Left kidney (tissue), 2 donors: ENCODE data around the gene CLRN2. TPM values are rescaled to one million over a fixed set of nuclear protein-coding genes. Genes with fewer than 3 reads are reported as not detected.
"Not testable (repeated sequence)": the region's sequence is repeated elsewhere in the genome, so short reads cannot be mapped to it uniquely, and the experiment has no call there.

Experiments
- DNase-seq: peaks from one replicate; pipeline ENCODE4 v3.0.0-alpha.2; 2013
- polyA plus RNA-seq: library from polyadenylated mRNA; unstranded; fragments of 120-200 nt; gene quantifications from one replicate; pipeline ENCODE4 v1.2.1, GENCODE V29; 2013; ENCODE audit not compliant: insufficient read length

Gene CLRN2
- polyA plus RNA-seq, 1 donor: 0.23 TPM

DNA sequence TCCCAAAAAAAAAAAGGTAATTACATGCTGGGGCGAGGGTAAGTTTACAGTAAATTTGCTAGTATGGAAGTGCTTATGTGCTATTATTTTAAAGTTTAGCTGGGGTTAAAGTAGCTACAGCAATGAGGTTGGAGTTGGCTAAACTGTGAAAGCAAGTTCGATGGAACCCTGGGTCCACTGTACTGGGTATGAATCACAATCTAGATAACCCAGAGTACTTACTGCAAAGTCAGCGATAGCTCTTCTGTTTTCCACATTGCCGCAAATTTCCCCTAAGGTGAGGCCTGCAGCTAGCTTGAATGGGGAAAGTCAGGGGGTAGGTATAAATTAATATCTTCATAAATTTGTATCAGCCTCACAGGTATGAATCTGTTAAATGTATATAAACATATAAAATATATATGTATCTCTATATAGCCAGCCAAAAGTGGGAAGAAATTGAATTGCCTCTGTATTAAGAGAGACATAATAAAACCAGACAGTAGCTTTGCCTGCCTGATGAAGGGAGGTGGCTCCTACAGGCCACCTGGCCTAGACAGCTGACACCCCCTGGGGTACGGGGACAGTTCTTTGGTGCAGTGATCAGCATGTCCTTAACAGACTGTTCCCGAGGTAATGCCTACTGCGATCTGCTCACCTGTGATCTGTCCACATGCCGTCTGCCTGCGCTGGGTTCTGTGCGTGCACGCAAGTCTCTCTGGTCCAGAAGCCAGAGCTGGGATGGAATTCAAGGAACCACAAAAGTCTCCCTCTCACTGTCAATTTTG is 30.6 kb downstream of the CLRN2 start:
- DNase-seq: no peak

DNA sequence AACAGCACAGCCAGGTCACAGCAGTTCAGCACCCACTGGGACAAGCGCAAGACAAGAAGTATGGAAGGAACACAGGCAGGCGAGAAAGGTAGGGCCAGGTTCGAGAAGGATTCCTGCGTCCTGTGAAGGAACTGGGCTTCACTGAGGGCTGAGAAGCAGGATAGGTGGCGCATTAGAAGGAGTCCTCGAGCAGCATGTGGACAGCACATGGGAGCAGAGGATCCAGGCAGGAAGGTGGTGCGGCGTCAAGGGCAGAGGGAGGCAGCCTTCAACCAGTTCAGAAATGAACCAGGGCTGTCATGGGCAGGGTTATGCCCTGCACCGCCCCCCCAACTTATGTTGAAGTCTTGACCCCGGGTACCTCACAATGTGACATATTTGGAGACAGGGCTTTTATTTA is 31.3 kb downstream of the CLRN2 start:
- DNase-seq: no peak

DNA sequence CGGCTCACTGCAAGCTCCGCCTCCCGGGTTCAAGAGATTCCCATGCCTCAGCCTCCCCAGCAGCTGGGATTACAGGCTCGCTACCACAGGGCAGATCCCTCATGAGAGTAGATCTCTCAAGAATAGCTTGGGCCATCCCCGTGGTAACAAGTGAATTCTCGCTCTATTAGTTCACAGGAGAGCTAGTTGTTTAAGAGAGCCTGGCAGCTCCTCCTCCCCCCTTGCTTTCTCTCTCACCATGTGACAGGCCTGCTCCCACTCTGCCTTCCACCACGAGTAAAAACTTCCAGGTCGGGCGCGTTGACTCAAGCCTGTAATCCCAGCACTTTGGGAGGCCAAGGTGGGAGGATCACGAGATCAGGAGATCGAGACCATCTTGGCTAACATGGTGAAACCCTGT is 31.7 kb downstream of the CLRN2 start:
- no peak for DNase-seq

DNA sequence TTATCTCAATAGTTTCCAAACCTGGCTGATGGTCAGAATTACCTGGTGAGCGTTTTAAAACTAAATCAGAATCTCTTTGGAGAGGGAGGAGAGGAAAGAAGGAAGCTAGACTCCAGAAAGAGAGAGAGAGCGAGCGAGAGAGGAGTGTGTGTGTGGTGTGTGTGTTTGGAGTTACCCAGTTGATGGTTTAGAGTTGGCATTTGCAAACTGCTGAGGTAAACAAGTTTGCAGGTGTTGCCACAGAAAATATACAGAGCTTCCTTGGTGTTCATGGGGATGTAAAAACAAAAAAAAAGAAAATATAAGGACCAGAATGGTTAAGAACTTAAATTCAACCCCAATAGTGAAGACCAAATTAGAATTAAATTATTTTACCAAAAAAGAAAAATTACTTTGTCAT is 35.6 kb downstream of the CLRN2 start:
- no peak for DNase-seq

DNA sequence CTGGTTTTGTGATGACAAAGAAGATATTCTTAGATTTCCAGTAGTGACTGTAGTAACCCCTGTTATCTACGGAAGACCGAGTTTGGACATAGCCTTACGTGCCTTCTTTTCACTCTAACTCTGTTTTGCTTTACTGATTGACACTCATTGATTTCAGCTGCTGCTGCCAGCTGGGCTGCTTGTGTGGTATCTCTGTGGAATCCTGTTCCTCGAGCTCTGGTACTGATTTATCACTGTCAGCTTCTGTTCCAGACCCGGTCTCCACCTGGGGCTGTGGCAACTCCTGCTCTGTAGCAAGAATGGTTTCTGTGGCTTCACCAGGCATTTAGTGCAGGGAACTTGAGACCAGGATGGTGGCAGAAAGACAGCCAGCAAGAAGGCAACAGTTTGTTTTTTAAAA is 37.5 kb downstream of the CLRN2 start:
- no peak for DNase-seq

DNA sequence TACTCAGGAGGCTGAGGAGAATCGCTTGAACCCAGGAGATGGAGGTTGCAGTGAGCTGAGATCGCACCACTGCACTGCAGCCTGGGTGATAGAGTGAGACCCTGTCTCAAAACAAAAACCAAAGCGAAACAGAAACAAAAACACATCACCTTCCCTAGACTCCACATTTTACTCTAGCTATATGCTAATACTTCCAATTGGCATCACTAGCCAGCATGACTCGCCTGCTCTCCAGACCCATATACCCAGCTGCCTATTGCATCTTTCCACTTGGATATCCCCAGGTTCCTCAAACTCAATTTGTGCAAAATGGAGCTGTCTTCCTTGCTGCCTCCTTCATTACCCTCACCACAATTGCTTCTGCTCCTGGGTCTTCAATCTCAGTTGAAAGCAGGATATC is 39.6 kb downstream of the CLRN2 start:
- no peak for DNase-seq

DNA sequence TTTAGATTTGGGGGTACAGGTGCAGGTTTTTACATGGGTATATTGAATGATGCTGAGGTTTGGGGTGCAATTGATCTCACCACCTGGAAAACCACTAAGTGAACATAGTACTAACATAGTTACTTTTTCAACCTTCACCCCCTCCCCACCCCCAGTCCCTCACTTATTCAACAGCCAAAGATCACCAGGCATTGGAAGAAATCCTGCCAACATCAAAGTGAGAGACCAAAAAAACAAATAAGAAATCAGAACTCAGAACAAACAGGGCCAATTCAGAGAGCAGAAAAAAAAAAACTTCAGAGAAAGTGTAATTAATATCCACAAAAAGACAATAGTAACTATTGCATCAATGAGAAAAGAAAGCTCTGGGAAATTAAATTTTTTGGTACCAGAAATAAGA is 41.5 kb downstream of the CLRN2 start:
- no peak for DNase-seq

DNA sequence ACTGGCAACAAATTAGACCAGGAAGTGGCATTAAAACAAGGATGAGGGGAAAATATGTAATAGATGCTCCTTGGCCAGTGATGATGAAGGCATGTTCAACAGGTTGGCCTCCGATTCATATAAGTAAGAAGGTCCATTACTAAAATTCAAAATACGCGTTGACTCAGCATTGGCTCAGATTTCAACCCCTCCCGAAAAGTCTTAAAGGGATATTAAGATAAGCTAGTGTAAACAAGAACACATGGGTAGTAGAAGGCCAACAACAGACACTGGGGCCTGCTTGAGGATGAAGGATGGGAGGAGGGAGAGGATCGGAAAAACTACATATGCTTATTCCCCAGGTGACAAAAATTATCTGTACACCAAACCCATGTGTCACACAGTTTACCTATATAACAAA is 42.9 kb downstream of the CLRN2 start:
- no peak for DNase-seq

DNA sequence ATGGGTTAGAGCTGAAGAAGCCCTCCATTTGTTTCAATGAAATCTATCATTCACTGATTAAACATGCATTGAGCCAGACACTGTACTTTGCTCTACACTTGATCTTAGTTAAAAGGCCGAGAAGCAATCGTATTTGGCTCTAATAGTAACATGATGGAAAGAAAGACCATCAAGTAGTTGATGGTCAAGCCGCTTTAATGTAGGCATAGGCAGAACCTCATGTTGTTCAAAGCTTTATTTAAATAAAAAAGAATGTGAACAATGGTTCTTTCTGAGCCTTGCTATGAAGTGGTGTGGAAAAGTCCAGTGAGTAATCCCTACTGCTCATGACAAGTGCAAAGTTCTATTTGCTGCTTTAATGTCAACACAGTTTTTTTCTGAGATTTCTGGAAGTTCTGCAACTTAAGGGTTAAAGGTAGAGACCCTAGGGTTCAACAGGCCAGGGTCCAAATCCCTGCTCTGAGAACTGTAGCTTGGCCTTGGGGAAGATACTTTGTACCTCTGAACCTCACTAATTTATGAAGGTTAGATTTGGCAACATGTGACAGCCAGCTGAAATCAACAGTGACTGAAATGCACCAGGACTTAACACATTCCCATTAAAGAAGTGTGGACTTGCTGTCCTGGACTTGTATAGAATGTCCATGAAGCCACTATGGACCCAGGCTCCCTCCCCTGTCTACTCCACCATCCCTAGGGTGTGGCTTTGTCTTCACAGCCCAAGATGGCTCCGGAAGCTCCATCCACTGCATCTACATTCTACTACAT is 44.2 kb downstream of the CLRN2 start:
- DNase-seq: no peak

DNA sequence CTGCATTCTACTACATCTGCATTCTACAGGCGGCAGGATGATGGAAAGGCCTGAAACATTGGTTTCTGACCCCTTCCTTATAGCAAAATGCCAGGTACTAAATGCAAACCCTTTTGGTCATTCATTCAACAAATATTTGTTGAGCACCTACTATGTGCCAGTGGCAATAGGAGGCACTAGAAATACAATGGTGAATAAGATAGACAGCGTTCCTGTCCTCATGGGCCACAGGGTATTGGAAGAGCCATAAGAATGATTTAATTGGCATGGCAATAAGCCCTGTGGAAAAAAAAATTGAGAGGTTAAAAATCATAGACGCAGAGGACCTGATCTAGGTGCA is 44.7 kb downstream of the CLRN2 start:
- DNase-seq: no peak

DNA sequence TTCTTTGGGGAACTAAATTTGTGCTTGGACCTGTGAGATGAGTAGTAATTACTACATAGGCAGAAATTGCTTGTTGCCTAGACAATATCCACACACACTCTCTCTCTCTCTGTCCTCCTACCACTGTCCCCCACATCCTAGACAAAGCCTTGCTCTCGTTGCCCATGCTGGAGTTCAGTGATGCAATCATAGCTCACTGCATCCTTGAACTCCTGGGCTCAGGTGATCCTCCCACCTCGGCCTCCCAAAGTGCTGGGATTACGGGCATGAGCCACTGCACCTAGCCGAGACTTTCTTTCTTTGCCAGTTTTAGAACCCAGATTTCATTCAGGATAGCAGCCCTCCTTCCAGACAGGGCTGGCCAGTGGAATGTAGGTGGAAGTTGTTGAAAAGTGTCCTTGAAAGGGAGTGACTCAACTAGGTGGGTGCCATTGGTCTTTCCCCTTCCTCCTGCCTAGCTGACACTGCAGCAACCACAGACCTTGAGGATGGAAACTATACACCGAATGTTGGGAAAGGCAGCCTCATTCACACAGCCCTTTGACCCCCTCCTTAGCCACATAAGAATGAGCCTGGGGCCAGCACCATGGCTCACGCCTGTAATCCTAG is 45.2 kb downstream of the CLRN2 start:
- no peak for DNase-seq

DNA sequence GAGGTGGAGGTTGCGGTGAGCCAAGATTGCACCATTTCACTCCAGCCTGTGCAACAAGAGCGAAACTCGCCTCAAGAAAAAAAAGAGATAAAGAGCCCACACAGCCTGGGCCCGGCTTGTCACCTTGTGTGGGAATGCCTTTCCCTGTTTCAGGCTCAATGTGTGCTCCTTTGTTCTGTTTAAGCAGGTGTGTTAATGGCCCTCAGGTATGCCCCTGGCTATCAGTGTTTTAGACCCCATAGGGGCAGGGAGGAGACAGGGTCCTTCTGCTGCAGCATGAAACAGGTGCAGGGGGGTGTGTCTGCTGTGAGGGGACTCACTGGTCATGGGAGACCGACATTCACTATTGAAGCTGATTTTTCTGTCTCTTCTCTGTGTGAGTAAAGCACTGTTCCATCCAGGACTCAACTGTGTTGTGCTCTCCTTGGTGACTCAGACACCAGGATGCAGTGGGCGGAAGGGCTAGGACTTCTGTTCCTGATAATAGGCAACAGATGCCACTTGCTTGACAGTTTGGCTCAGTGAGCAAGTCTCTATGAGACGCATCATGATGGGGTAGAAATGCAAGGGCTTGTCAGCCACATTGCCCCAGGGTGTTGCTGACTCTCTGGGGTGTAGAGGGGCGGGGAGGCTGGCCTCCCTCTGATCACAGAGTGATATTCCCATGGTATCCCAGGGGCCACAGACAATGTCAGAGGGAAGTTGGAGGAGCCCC is 46.4 kb downstream of the CLRN2 start:
- no peak for DNase-seq

DNA sequence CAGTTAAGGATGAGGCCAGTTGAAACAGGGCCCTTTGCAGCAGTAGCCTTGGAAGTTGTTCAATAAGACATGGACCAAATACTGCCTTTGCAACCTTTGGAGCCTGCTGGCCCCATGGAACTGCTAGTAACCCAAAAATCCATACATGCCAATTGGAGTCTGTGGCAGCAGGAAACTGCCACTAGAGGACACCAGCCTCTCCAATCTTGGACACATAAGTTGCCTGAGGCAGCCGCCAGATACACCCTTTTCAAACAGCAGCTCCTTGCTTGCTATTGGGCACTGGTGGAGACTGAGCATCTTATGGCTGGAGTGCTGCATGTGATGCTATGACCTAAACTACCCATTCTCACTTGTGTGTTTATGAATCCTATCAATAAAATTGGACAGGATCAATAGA is 47.2 kb downstream of the CLRN2 start:
- no peak for DNase-seq

DNA sequence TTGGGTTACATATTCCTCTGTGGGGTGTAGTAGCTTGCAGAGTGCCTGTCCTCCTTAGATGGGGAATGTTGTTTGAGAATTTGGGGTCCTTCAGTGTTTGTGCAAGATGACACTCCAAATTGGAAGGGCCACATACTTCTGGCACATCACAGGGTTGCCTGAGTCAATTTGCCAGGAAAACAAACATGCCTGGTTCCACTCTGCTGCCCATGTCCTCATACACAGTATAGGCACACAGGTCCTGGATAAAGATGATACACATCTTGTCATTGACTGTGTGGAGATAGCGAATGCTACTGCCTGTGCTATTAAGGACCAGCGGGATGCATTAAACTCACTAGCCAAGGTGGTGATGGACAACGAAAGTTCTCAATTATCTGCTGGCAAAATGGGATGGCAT is 50.9 kb downstream of the CLRN2 start:
- no peak for DNase-seq

DNA sequence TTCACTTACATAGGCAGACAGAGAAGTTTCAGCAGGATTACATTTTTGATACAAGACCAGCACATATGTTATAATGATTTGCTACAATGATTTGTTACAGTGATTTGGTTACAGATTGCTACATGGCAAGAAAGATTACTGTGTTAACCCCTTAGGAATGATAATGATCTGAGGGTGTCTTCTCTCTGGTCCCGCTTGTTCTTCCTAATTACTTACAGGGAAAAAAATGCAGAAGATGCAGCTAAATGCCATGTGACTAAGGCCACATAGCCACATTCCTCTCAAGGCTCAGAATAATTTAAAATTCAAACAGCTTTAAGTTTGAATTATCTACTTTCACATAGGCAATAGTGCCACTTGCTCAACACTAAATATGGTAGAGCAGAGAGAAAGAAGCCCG is 52.3 kb downstream of the CLRN2 start:
- no peak for DNase-seq

DNA sequence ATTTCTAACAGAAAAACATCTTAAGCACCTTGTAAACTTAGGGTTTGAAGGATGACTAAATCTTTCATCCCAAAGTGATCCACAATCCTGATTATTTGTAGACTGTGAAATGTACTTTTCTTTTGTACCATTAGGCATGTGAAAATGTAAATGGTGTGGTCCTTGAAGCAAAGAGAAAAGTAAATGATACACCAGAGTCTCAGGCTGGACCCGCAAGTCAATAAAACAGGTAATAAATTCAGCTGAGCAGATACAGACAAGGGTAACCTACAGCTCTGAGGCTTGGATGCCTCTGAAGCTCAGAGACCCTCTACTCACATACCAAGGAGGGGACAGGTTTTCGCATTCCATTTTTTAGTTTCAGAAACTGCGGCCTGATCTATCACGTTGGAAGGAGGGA is 59.2 kb downstream of the CLRN2 start:
- DNase-seq: no peak

DNA sequence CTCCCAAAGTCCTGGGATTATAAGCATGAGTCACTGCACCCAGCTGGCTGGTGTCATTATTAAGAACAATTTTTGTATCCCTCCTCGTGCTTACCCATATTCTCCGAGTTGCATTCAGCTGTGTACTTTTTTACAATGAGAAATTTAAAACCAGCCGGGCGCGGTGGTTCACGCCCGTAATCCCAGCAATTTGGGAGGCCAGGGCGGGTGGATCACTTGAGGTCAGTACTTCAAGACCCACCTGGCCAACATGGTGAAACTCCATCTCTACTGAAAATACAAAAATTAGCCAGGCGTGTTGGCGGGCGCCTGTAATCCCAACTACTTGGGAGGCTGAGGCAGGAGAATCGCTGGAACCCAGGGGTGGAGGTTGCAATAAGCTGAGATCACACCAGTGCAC is 60.2 kb downstream of the CLRN2 start:
- not testable (repeated sequence) for DNase-seq

Other genes starting within 250 kb of the CLRN2 start
- gene QDPR, start 3.1 kb upstream of the CLRN2 start, polyA plus RNA-seq: 62.9 TPM
- 81.1 TPM for gene LAP3, start 62.0 kb downstream of the CLRN2 start, polyA plus RNA-seq
- 74.2 TPM for gene MED28, start 99.5 kb downstream of the CLRN2 start, polyA plus RNA-seq